Measurements from ENCODE around the gene PLD1.

PLD1 gene

GRCh38 chr3:171558188-171558696 is 252.0 kb downstream of the PLD1 start:
- no peak for DNase-seq (ENCODE audit: low read depth)
- TF ChIP-seq CTCF (IDR thresholded peaks at IDR 0.05; ENCODE audit: low read length, missing control alignments) = no peak
- H3K4me3 ChIP-seq (replicated peaks; ENCODE audit: low read depth, low read length) = no peak overlapping the region

DNA sequence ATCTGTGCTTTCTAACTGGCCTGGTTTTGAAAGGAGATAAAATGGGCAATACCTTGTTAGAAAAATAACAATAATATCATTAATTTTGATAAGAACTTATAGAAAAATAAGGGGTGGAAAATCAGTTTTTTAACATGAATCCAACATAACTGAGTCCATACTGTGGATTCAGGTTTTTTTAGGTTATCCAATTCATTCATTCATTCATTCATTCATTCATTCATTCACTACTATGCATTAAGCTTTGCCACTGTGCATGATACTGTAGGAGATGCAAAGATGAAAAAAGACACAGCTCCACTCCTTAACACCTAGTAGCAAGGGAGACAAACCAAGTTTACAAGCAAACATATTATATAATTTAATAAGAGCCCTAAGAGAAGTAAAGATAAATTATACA is 253.1 kb downstream of the PLD1 start:
- no peak for DNase-seq (ENCODE audit: low read depth)
- no peak for TF ChIP-seq CTCF (IDR thresholded peaks at IDR 0.05; ENCODE audit: low read length, missing control alignments)
- no peak overlapping the region for H3K4me3 ChIP-seq (replicated peaks; ENCODE audit: low read depth, low read length)

- TF ChIP-seq CTCF (IDR thresholded peaks at IDR 0.05; ENCODE audit: low read length, missing control alignments) = no peak
- no peak for DNase-seq (ENCODE audit: low read depth)
- H3K4me3 ChIP-seq (replicated peaks; ENCODE audit: low read depth, low read length) = no peak overlapping the region
Observed at GRCh38 chr3:171556574-171557145, 253.6 kb downstream of the PLD1 start.

GRCh38 chr3:171556148-171556547 is 254.1 kb downstream of the PLD1 start:
- H3K4me3 ChIP-seq (replicated peaks; ENCODE audit: low read depth, low read length) = no peak overlapping the region
- no peak for DNase-seq (ENCODE audit: low read depth)
- TF ChIP-seq CTCF (IDR thresholded peaks at IDR 0.05; ENCODE audit: low read length, missing control alignments) = no peak

- H3K4me3 ChIP-seq (replicated peaks; ENCODE audit: low read depth, low read length) = no peak overlapping the region
- no peak for TF ChIP-seq CTCF (IDR thresholded peaks at IDR 0.05; ENCODE audit: low read length, missing control alignments)
- DNase-seq (ENCODE audit: low read depth) = no peak
Observed at GRCh38 chr3:171553086-171553485, 257.2 kb downstream of the PLD1 start.

DNA sequence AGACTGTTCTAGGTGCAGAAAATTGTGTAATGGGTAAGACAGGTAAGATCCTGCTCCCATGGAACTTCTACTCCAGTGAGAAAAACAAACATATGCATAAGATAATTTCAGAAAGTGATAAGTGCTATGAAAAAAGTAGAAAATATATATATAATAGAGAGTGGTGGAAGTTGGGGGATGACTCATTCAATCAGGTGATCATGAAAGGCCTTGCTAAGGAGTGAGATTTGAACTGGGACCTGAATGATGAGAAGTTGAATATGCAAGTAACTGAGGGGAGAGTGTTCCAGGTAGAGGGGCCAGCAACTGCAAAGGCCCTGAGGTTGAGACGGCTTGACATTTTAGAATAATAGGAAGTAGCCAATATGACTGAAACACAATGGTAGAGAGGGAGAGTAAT is 257.8 kb downstream of the PLD1 start:
- no peak for DNase-seq (ENCODE audit: low read depth)
- H3K4me3 ChIP-seq (replicated peaks; ENCODE audit: low read depth, low read length) = no peak overlapping the region
- no peak for TF ChIP-seq CTCF (IDR thresholded peaks at IDR 0.05; ENCODE audit: low read length, missing control alignments)

DNA sequence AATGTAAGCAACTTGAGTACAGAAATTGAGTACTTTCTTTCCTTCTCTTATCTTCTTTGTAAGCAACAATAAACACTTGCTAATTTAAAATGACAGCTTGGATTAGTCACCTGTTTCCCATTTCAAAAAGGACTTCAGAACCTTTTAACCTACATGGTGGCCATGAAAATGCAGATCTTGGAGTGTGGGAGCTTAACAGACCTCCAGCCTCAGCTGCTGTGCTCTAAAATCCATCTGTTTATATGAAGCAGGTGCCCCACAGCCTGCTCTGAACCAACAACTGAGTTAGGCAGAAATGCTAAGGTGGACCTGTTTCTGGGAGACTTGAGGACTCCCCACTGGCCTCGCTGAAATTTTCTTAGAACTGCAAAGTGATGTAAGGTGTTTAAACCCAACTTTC is 259.0 kb downstream of the PLD1 start:
- TF ChIP-seq CTCF (IDR thresholded peaks at IDR 0.05; ENCODE audit: low read length, missing control alignments) = no peak
- no peak for DNase-seq (ENCODE audit: low read depth)
- H3K4me3 ChIP-seq (replicated peaks; ENCODE audit: low read depth, low read length) = no peak overlapping the region

Measured in fibroblast of pulmonary artery (primary cell).